A549 treated with dexamethasone at 1 μM for 4 hours (cell line): Measurements from ENCODE around the gene C11orf91. TPM values are rescaled to one million over a fixed set of nuclear protein-coding genes. Genes with fewer than 3 reads are reported as not detected.

ENCODE experiments used
- total RNA-seq: library from RNA; stranded (reverse); fragments of 200-300 nt; extraction: Qiagen RNA extraction; gene quantifications from 5 replicates; pipeline ENCODE4 v1.2.3, GENCODE V29; 2022

C11orf91 gene
- 0.53 to 1.7 TPM (median 0.91 TPM) in 5 replicates for total RNA-seq

DNA sequence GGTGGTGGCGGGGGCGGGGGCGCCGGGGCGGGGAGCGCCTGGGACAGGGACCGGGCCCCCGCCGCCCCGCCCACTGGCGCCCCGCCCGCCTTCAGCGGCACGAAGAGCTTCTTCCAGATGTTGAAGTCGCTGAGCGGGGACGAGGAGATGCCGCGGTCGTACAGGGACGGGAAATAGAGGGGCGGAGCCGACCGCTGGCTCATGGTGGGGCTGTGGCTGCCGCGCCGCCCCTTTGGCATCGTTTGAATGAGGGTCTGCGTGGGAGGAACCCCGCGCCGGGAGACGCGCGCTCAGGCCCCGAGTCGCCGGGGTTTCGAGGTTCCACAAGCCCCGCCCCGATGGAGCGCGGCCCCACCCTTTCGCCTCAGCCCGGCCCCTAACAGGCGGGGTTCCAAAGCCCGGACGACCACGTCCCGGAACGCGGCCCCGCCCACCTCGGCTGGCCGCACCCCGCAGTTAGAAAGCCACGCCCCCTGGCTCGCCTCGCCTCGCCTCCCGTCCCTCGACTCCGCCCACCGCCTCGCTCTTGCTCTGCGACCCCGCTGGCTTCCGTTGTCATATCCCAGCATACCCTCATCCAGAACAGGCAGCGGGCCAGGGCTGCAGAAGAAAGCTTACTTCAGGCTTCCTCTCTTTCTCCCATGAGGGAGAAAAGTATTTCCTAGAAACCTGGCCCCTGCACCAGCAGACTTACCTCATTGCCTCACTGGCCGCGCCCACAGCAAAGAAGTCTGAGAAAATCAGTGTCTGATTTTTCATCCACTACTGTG lies at the start of gene C11orf91:
C11orf91 (minus strand) TSS at position 325 of the 770 bp plus-strand sequence; CDS start at position 239, 86 bp downstream.

DNA sequence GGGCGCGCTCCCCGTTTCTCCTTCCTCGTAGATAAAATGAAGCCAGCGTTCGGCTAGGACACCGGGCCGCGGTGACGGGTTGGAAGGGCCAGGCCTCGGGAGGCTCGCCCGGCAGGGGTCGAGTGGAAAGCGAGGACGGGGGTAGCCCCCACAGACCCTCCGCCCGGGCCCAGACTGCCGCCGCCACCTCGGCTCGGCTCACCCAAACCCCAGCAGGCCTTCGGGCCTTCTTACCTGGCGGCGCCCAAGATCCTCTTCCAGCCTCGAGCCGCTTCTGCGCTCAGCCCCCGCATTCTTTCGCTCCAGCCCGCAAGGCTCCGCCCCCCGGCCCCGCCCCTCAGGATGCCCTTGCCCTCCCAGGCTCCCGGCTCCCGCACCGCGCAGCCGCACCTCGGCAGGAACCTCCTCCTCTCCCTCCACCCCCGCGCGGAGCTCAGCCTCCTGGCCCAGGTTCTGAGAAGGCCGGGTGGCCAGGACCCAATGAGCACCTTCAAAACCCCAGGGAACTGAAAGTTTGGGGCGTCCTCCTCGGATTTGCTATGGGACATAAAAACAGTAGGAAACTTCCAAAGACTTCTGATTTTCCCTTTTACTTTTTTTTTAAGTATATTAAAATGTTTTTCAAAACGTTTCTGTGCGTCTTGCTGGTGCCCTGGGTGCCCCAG lies 35.7 kb upstream of the C11orf91 start, which contains the start of gene CD59:
CD59 (minus strand) TSS at position 276 of the 665 bp plus-strand sequence. CDS start 13,978 bp downstream, outside the sequence.

Other genes starting within 250 kb of the C11orf91 start
- 799 to 950 TPM (median 912 TPM) in 5 replicates for gene CD59, start 35.6 kb upstream of the C11orf91 start, total RNA-seq
- gene FBXO3, start 73.7 kb upstream of the C11orf91 start, total RNA-seq: 20.6 to 27.7 TPM (median 26.0 TPM) in 5 replicates
- 0.53 to 0.79 TPM (median 0.68 TPM) in 5 replicates for gene LMO2, start 191.2 kb upstream of the C11orf91 start, total RNA-seq